Liver (tissue), 3 donors: Measurements from ENCODE around the gene TEX53.

ENCODE experiments used
- CTCF ChIP-seq: fragments of 150-350 bp; IDR thresholded peaks from 2 replicates; pipeline ENCODE4 v1.5.1; 2017; ENCODE audit warnings: improper control_type of control experiment, low read depth, low read length; ENCODE audit not compliant: missing input control
- NR2F2 ChIP-seq: IDR thresholded peaks from 2 replicates; pipeline ENCODE4 v1.6.1; 2016; ENCODE audit warnings: antibody characterized with exemption
- RAD21 ChIP-seq, 2 donors: IDR thresholded peaks; 2 replicates each; pipeline ENCODE4 v1.6.1; 2016; ENCODE audit warnings: antibody characterized with exemption in 2 of 2, mild to moderate bottlenecking in 2 of 2
- TAF1 ChIP-seq: conservative IDR thresholded peaks from 2 replicates; pipeline ENCODE4 v1.6.1; 2016; ENCODE audit warnings: antibody characterized with exemption, mild to moderate bottlenecking
- YY1 ChIP-seq: IDR thresholded peaks from 2 replicates; pipeline ENCODE4 v1.6.1; 2016; ENCODE audit warnings: antibody characterized with exemption, mild to moderate bottlenecking
- TF ChIP-seq, protein P1 (sequence below): IDR thresholded peaks from 2 replicates; pipeline ENCODE4 v1.6.1; 2016; ENCODE audit warnings: antibody characterized with exemption
- donor health status: healthy.
- donor health status: healthy.

GRCh38 chr9:114685951-114686350, 28.3 kb upstream of the TEX53 start:
- no peak for TF ChIP-seq CTCF
- no peak for TF ChIP-seq TAF1
- TF ChIP-seq, protein P1, sequence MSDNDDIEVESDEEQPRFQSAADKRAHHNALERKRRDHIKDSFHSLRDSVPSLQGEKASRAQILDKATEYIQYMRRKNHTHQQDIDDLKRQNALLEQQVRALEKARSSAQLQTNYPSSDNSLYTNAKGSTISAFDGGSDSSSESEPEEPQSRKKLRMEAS, result no peak
- no peak for TF ChIP-seq NR2F2
- no peak for TF ChIP-seq YY1
- no peak for TF ChIP-seq RAD21 (IDR thresholded peaks at IDR 0.05)
